ENCODE results near the gene RNU4-1.

RNU4-1 gene

DNA sequence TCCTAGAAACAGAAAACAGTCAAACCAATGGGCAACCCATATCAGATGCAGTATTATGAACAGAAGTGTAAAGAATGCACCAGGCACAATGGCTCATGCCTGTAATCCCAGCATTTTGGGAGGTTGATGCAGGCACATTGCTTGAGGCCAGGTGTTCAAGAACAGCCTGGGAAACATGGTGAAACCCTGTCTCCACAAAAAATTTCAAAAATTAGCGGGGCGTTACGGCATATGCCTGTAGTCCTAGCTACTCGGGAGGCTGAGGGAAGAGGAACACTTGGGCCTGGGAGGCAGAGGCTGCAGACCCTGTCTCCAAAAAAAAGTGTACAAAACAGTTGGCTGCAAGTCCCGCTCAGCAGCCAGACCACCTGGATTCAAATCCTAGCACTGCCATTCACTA lies 32.4 kb downstream of the RNU4-1 start:
- no peak for DNase-seq
- TF ChIP-seq EZH2phosphoT487 (IDR thresholded peaks at IDR 0.05; ENCODE audit: low read length) = no peak
- H3K9ac ChIP-seq (ENCODE audit: low read length) = no peak overlapping the region
- H3K4me3 ChIP-seq (ENCODE audit: low read length) = no peak overlapping the region
- H3F3A ChIP-seq (ENCODE audit: insufficient read depth, low read length) = no peaks in the 10 kb centered on the region
- H3K36me3 ChIP-seq (replicated peaks; ENCODE audit: insufficient read depth, low read length) = no peaks in the 10 kb centered on the region
- H3K9me2 ChIP-seq (replicated peaks; ENCODE audit: insufficient read depth, low read length) = no peaks in the 10 kb centered on the region
- no peaks in the 10 kb centered on the region for H3K79me2 ChIP-seq (ENCODE audit: low read length)
- H3K4me1 ChIP-seq (ENCODE audit: low read length) = no peaks in the 10 kb centered on the region
- no peaks in the 10 kb centered on the region for H4K20me1 ChIP-seq (ENCODE audit: insufficient read depth, low read length)
- no peaks in the 10 kb centered on the region for H3K9me3 ChIP-seq (replicated peaks; ENCODE audit: insufficient read depth, low read length)
- H3K27ac ChIP-seq (ENCODE audit: low read length) = no peak overlapping the region
- no peak overlapping the region for H3K4me2 ChIP-seq (ENCODE audit: low read depth, low read length)
- H2AFZ ChIP-seq (ENCODE audit: low read length) = no peak overlapping the region
- no peaks in the 10 kb centered on the region for H3K27me3 ChIP-seq (replicated peaks; ENCODE audit: insufficient read depth, low read length)

GRCh38 chr12:120259418-120260202 lies 33.4 kb downstream of the RNU4-1 start:
- H3K36me3 ChIP-seq (replicated peaks; ENCODE audit: insufficient read depth, low read length) = no peaks in the 10 kb centered on the region

DNA sequence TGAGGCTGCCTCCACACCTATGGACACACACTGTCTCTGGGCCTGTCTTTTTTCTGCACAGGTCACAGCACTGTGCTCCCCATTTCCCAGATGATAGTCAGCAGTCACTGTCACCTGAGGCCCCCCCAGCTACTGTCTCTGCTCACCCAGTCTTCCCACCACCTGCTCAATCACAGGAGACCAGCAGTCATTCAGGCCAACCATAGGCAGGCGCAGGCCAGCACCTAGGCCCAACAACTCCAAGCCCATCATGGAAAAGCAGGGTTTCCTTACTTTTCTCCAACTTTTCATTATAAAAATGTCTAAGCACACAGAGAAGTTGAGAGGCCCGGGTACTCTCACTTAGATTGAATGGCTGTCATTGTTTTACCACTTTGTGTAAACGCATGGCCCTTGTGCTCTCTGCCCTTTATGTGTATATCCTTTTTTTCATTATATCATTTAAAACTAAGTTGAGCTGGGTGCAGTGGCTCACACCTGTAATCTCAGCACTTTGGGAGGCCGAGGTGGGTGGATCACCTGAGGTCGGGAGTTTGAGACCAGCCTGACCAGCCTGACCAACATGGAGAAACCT lies 34.6 kb downstream of the RNU4-1 start:
- TF ChIP-seq EZH2 (optimal IDR thresholded peaks at IDR 0.05; ENCODE audit: low read depth, low read length) (no peak), EZH2phosphoT487 (IDR thresholded peaks at IDR 0.05; ENCODE audit: low read length) (no peak), CTCF (IDR thresholded peaks at IDR 0.05; ENCODE audit: low read length) (no peak)
- Histone ChIP-seq H3K4me3 (ENCODE audit: low read length) (no peak overlapping the region), H3K36me3 (replicated peaks; ENCODE audit: insufficient read depth, low read length) (no peaks in the 10 kb centered on the region), H3K27me3 (replicated peaks; ENCODE audit: insufficient read depth, low read length) (no peaks in the 10 kb centered on the region), H3K79me2 (ENCODE audit: low read length) (no peaks in the 10 kb centered on the region), H3K9me2 (replicated peaks; ENCODE audit: insufficient read depth, low read length) (no peaks in the 10 kb centered on the region), H3K4me1 (ENCODE audit: low read length) (no peaks in the 10 kb centered on the region), H3K4me2 (ENCODE audit: low read depth, low read length) (no peak overlapping the region), H2AFZ (ENCODE audit: low read length) (no peak overlapping the region), H4K20me1 (ENCODE audit: insufficient read depth, low read length) (no peaks in the 10 kb centered on the region), H3K27ac (ENCODE audit: low read length) (no peak overlapping the region), H3F3A (ENCODE audit: insufficient read depth, low read length) (no peaks in the 10 kb centered on the region), H3K9me3 (replicated peaks; ENCODE audit: insufficient read depth, low read length) (no peaks in the 10 kb centered on the region), H3K9ac (ENCODE audit: low read length) (no peak overlapping the region)
- no peak for DNase-seq

More at GRCh38 chr12:120259418-120260202, 33.4 kb downstream of the RNU4-1 start:
- Histone ChIP-seq H2AFZ (ENCODE audit: low read length) (no peak overlapping the region), H3K9ac (ENCODE audit: low read length) (no peak overlapping the region), H3K4me3 (ENCODE audit: low read length) (no peak overlapping the region), H3K27ac (ENCODE audit: low read length) (no peak overlapping the region), H3K4me2 (ENCODE audit: low read depth, low read length) (no peak overlapping the region), H3F3A (ENCODE audit: insufficient read depth, low read length) (no peaks in the 10 kb centered on the region), H3K27me3 (replicated peaks; ENCODE audit: insufficient read depth, low read length) (no peaks in the 10 kb centered on the region), H3K79me2 (ENCODE audit: low read length) (no peaks in the 10 kb centered on the region), H3K9me3 (replicated peaks; ENCODE audit: insufficient read depth, low read length) (no peaks in the 10 kb centered on the region), H3K9me2 (replicated peaks; ENCODE audit: insufficient read depth, low read length) (no peaks in the 10 kb centered on the region), H4K20me1 (ENCODE audit: insufficient read depth, low read length) (no peaks in the 10 kb centered on the region), H3K4me1 (ENCODE audit: low read length) (no peaks in the 10 kb centered on the region)
- TF ChIP-seq EZH2 (optimal IDR thresholded peaks at IDR 0.05; ENCODE audit: low read depth, low read length) (no peak), CTCF (IDR thresholded peaks at IDR 0.05; ENCODE audit: low read length) (no peak), EZH2phosphoT487 (IDR thresholded peaks at IDR 0.05; ENCODE audit: low read length) (no peak)
- no peak for DNase-seq
